GM21526 (cell line): ENCODE data around the gene BCAS4.
A peak's percentile ranks its signal among the peaks of the same experiment; 100 is the strongest.
"Not testable (repeated sequence)": the region's sequence is repeated elsewhere in the genome, so short reads cannot be mapped to it uniquely, and the experiment has no call there.

Experiments
- ATAC-seq: cut with Tn5 transposase; IDR thresholded peaks from one replicate; pipeline ENCODE4 v1.9.1; 2021; ENCODE audit warnings: moderate library complexity; ENCODE audit not compliant: unreplicated experiment, low FRiP score

BCAS4 gene

GRCh38 chr20:50797142-50797541, 2.3 kb downstream of the BCAS4 start:
- ATAC-seq = no peak

GRCh38 chr20:50798650-50799049, 3.8 kb downstream of the BCAS4 start:
- ATAC-seq = no peak

DNA sequence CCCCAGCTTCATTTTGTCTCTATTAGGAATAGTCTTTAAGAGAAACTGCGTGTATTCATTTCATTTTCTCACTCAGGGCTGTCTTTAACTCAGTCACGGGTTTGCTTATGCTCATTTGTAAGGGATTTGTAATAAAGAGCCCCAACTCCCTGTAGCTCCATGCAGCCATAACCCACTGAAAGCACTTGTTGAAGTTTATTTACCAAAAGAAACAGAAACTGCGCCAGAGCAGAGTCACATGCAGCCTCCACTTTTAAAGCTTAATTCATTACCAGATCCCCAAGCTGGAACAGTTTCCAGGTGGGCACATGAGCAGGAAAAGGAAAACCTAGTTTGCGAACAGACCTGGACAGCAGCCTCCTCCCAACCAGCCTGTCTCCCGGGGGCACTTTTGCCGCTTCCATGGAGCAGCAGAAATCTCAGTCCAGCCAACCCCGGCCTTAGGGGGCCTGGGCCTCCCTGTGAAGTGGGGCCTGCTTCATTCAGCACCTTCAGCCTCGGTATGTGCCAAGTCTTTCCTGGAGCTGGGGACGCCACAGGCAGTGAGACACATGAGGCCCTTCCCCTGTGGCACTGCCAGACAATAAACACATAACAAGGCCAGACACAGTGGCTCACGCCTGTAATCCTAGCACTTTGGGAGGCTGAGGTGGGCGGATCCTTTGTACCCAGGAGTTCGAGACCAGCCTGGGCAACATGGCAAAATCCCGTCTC, 4.5 kb downstream of the BCAS4 start:
- peak; percentile 1 for ATAC-seq

DNA sequence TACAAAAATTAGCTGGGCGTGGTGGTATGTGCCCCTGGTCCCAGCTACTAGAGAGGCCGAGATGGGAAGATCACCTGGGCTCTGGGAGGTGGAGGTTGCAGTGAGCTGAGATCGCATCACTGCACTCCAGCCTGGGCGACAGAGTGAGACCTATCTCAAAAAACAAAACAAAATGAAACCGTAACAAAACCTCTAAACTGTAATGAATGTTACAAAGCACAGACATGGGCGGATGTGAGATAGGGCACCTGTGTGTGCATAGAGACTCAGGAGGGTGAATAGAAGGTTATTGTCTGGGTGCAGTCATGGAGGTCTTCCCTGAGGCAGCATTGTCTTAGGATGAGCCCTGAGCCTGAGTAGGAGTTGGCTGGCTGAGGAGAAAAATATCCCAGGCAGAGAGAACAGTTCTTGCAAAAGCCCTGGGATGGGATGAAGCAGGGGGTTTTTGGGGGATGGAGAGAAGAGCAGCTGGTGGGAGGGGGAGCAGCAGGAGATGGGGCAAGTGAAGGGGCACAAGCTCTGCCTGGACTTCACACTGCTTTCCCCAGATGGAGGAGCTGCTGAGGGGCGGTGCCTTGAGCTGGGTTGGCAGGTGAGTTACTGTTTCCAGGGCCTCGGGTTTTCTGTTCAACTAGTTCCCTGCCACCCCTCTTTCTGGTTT, 5.2 kb downstream of the BCAS4 start:
- peak; percentile 41 for ATAC-seq

GRCh38 chr20:50800986-50801746, 6.3 kb downstream of the BCAS4 start:
- ATAC-seq = not testable (repeated sequence)

- no peak for ATAC-seq
These were observed 6.9 kb downstream of the BCAS4 start for GRCh38 chr20:50801747-50802125.

DNA sequence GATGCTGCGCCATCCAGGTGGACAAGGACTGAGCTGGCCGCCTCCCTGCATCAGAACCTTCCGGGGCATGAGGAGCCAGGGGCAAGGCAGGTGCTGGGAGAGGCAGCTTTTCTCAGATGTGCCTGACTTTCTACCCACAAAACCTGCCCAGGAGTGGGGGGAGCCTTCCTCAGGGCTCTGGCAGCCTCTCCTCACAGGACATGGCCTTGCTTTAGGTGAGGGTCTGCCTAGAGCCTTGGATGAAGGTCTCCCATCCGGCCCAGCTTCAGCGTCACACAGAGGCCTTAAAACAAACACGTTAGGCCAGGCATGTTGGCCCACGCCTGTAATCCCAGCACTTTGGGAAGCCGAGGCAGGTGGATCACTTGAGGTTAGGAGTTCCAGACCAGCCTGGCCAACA, 7.4 kb downstream of the BCAS4 start:
- ATAC-seq = no peak

DNA sequence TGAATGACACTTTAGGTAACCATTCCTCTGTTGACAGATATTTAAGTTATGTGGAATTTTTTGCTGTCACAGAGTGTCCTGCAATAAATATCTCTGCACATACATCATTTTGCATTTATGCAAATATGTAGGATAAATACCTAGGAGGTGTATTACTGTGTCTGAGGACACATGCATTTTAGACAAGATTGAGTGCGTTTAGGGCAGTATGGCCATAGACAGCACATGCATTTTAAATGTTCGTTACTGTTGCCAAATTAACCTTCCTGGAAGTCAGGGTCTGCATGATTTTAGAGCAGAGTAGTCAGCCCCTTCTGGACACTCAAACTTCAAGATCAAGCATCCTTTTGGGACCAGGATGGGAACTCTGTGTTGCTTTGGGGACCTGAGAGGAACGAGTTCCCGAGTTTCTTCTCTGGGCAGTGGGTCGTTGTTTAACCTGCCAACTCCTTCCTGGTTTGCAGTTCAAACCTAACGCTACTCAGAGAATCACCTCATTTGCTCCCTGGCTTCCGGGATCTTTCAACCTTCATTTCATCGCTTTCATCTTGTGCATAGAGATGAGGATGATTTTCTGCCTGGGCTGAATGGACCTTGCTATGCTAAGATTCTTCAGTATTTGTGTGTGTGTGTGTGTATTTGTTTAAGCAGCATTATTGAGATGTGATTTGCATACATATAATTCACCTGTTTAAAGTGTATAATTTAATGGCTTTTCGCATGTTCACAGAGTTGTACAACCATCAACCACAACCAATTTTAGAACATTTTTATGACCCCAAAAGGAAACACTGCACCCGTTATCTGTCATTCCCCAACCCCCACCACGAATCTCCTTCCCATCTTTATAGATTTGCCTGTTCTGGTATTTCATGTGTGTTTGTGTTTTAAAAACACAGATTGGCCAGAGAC, 9.8 kb downstream of the BCAS4 start:
- no peak for ATAC-seq

- ATAC-seq = no peak
These were observed 10.5 kb downstream of the BCAS4 start for GRCh38 chr20:50805349-50805684.

DNA sequence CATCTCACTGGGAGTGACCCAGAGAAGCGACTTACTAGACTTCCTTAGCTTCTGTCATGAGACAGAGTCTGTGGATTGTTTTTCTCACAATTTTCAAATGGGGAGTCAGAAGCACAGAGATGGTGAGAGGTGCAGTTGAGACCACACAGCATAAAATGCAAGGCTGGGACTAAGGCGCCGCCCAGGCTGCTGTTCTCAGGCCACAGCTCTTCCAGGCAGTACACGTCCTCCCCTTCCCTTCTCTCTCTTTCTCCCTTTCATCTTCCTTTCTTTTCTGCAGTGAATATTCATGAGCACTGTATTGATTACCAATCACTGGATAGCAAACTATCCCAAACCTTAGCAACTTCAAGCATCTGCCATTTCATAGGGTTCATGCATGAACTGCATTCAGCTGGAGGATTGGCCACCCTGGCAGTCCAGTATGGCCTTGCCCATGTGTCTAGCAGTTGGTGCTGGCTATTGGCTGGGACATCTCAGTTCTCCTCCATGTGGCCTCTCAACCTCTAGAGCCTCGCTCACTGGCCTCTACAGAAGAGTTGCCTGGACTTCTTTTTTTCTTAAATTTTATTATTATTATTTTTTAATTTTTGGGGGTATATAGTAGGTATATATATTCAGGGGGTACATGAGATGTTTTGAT, 11.4 kb downstream of the BCAS4 start:
- no peak for ATAC-seq

- ATAC-seq = no peak
These were observed 15.2 kb downstream of the BCAS4 start for GRCh38 chr20:50810063-50810462.

- ATAC-seq = no peak
These were observed 16.0 kb downstream of the BCAS4 start for GRCh38 chr20:50810842-50811241.

DNA sequence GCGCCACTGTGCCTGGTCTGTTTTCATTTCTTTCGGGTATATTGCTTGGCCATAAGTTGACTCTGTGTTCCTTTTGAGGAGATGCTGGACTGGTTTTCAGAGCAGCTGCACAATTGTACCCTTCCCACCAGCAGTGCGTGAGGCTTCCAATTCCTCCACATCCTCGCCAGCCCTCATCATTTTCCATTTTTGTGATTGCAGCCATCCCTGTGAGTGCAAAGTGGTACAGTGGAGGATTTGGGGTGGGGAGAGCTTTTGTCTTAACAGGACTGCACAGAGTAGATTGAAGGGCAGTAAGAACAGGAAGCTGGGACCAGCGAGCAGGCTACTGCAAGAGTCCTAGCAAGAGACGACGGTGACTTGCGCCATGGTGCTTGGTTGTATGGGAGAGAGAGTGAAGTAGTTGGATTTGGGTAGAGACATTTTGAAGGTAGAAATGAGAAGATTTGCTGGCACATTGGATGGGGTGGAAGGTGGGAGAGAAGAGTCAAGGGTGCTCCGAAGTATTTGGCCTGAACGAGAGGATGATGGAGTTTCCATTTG, 18.3 kb downstream of the BCAS4 start:
- ATAC-seq = no peak

- ATAC-seq = no peak
These were observed 18.9 kb downstream of the BCAS4 start for GRCh38 chr20:50813801-50814200.

- ATAC-seq = no peak
These were observed 19.7 kb downstream of the BCAS4 start for GRCh38 chr20:50814438-50815161.

DNA sequence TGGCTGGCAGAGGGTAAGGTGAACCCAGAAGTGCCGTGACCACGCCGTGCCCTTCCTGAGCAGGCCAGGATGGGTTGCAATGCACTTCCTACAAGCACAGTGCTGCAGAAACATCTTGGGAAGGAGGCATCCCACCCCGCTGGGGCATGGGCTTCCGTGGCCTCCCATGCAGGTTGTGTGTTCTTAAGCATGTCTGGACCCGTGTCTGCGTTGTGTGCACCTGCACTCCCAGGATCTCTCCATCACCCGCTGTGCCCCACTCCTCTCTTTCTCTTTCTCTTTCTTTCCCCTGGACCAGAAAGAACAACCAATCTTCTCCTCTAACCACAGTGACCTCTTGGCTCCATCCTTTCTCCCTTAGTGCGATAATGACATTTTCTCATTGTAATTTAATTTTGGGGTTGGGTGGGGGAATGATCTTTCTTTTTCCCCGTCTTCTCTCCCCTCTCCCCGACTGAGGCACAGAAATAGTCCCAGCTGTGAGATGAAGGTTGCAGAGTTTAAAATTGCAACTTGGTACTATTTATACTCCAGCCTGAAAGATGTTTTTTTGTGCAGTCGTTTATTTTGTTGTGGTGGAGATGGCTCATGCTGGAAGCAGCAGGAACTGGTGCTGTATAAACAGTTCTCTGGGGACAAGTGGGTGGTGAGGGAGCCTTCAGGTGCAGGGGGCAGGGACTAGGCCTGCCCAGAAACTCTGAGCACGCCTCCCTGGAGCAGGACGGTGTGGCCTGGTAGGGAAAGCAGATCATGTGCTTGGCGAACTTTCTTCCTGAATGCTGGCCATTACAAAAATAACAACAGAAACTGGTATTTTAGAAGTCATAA, 20.5 kb downstream of the BCAS4 start:
- ATAC-seq = no peak

- no peak for ATAC-seq
These were observed 22.9 kb downstream of the BCAS4 start for GRCh38 chr20:50817776-50818172.

DNA sequence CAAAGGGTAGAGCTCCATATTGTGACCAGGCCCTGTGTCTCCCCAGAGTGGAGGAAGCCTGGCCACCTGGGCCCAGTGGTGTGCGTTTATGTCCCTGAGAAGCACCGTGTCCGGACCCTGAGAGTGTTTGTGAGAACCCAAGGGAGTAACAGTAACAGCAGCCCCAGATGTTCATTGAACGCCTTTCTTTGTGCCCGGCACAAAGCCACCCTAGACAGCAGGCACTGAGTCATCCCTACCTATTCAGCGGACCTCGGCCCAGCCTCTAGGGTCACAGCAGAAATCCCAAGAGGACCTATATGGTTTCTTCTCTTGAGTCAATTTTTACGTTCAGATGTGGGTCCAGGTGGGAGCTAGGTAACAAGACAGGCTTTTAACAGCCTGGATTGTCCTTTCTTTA, 24.5 kb downstream of the BCAS4 start:
- ATAC-seq = no peak
